Mucosa of descending colon (tissue), 3 donors: ENCODE measurements around the gene COX10. TPM values are rescaled to one million over a fixed set of nuclear protein-coding genes. Genes with fewer than 3 reads are reported as not detected.

Experiments used
- ATAC-seq: fragments of 200-7000 bp; cut with Tn5 transposase; one replicate; pipeline ENCODE4 v1.9.1; 2020; ENCODE audit warnings: mild to moderate bottlenecking, moderate library complexity
- DNase-seq, 3 donors: peaks; one replicate each; pipeline ENCODE4 v3.0.0-alpha.2; 2020
- H3K36me3 ChIP-seq: fragments of 200-600 bp; one replicate; pipeline ENCODE4 v1.8.0; 2021; ENCODE audit warnings: low read depth, mild to moderate bottlenecking
- H3K4me1 ChIP-seq: fragments of 200-600 bp; one replicate; pipeline ENCODE4 v1.8.0; 2021; ENCODE audit warnings: low read depth, mild to moderate bottlenecking
- H3K4me3 ChIP-seq: fragments of 200-600 bp; one replicate; pipeline ENCODE4 v1.8.0; 2021; ENCODE audit warnings: mild to moderate bottlenecking
- H3K9me3 ChIP-seq: fragments of 200-600 bp; one replicate; pipeline ENCODE4 v1.8.0; 2021; ENCODE audit warnings: mild to moderate bottlenecking
- intact Hi-C, 2 donors: fragments of 100-400 bp; cut with DNase I in 1 of 2; cut with micrococcal nuclease in 1 of 2; formaldehyde crosslinking; loops; one replicate each; pipeline versions ENCODE4 v1.11.0 to v1.11.1; 2022; cut with DNase I, micrococcal nuclease
- total RNA-seq, 3 donors: library from RNA; stranded (reverse); fragmentation: NEBNext Ultra II Directional in 2 of 3; extraction: Animal tissue kit (Norgen Biotek cat#: 25700) in 2 of 3; gene quantifications; one replicate each; pipeline versions ENCODE4 v1.2.1 to v1.2.4, GENCODE V29; 2021 to 2023
- TF ChIP-seq, protein P1 (sequence below): fragments of 200-600 bp; IDR thresholded peaks from one replicate; pipeline ENCODE4 v1.8.0; 2022; ENCODE audit warnings: antibody characterized with exemption, mild to moderate bottlenecking
- donor health status: DM: no; HTN: no; CAD: no; lungs with moderate emphysema.
- donor health status: DM: no; HTN: no; CAD: no.
- donor health status: DM: no; HTN: yes; CAD: no.

COX10 gene
- total RNA-seq, 3 donors from 2014 or later: 24.9 to 36.3 (median 35.5) TPM

DNA sequence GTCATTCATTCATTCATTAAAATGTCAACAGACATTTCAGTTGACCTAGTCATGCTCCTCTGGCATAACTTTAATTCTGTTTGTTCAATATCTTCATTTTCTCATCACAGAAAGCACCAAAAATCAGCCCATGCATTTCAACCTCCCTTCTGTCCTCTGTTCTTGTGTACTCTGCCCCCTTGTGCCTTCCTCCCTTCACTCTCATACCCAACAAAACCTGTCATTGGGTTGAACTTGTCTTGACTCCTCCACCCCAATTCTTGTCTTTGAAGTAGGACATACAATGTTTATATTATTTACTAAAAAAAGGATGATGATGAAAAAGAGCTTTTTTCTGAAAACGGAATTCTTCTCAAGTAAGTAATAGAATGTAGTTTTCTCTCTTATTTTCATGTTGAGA, 43.8 kb downstream of the COX10 start:
- Histone ChIP-seq H3K36me3 (no peaks in the 10 kb centered on the region), H3K9me3 (no peaks in the 10 kb centered on the region), H3K4me3 (no peak overlapping the region), H3K4me1 (peaks cover 5% of the 10 kb centered on the region)
- TF ChIP-seq, protein P1, sequence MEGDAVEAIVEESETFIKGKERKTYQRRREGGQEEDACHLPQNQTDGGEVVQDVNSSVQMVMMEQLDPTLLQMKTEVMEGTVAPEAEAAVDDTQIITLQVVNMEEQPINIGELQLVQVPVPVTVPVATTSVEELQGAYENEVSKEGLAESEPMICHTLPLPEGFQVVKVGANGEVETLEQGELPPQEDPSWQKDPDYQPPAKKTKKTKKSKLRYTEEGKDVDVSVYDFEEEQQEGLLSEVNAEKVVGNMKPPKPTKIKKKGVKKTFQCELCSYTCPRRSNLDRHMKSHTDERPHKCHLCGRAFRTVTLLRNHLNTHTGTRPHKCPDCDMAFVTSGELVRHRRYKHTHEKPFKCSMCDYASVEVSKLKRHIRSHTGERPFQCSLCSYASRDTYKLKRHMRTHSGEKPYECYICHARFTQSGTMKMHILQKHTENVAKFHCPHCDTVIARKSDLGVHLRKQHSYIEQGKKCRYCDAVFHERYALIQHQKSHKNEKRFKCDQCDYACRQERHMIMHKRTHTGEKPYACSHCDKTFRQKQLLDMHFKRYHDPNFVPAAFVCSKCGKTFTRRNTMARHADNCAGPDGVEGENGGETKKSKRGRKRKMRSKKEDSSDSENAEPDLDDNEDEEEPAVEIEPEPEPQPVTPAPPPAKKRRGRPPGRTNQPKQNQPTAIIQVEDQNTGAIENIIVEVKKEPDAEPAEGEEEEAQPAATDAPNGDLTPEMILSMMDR: no peak
- DNase-seq (no peak), ATAC-seq (no peak)
- intact Hi-C loops: no loop called here

DNA sequence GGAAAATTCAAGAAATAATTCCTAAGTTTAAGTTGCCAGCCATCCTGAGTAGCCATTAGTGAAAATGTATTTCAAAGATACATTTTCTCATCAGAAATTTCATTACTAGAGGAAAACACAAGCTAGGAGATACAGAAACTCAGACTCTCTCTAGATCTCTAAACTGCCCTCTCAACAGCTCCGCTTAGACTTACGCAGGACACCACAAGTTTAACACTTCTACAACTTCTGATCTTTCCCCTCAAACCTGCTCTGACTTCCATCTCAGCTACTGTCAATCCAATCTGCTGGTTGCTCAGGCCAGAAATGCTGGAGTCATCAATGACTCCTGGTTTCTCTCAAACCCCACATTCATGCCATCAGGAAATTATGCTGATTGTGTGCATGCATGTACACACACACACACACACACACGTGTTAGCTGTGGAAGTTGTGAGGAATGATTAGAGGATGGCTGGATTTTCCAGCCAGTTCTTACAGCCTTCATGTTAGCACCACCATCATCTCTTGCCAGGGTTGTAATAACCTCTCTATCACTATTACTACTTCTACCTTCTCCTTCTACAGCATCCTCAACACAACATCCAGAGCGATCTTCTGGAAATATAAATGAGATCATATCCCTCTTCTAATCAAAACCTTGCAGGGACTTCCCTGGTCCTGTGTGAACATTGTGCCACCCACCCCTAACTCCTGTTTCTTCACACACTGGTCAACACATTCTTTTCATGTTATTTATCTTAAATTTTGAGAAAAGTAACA, 47.1 kb downstream of the COX10 start:
- TF ChIP-seq, protein P1: no peak
- Histone ChIP-seq H3K9me3 (no peaks in the 10 kb centered on the region), H3K36me3 (no peaks in the 10 kb centered on the region), H3K4me1 (peaks cover 5% of the 10 kb centered on the region), H3K4me3 (no peak overlapping the region)
- ATAC-seq: no peak
- no peak for DNase-seq
- intact Hi-C loops: no loop called here

DNA sequence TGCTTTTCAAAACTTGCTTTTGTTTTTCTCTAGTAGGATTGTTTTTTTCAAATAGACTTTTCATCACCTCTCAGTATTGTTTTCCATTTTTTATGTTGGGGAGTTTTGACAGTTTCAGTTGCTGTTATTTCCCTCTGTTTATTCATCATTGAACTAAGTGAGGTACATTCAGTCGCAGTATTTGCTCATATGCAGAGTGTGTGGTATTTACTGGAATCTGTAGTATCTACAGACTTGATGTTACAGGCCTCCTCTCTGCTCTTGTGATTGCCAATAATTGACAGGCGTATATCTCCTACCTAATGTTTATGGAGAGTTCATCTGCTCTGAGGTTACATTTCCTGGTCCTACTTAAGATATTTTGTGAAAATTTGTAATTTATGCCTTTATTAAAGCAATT, 49.6 kb downstream of the COX10 start:
- TF ChIP-seq, protein P1: no peak
- no peak for ATAC-seq
- intact Hi-C loops: no loop called here

DNA sequence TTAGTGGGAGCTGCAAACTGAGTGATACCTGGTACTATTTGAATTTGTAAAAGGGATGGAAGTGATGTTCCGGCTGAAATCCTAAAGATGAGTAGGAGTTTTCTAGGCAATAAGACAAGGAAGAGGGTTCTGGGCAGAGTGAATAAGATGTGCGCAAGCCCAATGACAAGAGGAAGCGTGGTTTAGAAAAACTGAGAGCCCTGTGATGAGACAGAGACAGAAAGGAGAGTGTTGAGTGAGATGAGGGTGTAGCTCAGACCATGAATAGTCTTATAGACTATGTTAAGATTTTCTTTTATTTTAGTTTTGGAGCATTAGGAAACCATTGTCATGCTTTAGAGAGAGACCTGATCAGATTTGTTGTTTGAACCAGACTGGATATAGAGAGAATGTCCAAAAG, 50.2 kb downstream of the COX10 start:
- no peaks in the 10 kb centered on the region for H3K4me1 ChIP-seq
- no peaks in the 10 kb centered on the region for H3K9me3 ChIP-seq
- DNase-seq: no peak
- no peak for ATAC-seq
- intact Hi-C loops: no loop called here
- H3K36me3 ChIP-seq: no peaks in the 10 kb centered on the region
- H3K4me3 ChIP-seq: no peak overlapping the region
- TF ChIP-seq, protein P1: no peak

More for the DNA sequence above, 49.6 kb downstream of the COX10 start:
- Histone ChIP-seq H3K4me1 (no peaks in the 10 kb centered on the region), H3K36me3 (no peaks in the 10 kb centered on the region), H3K4me3 (no peak overlapping the region), H3K9me3 (no peaks in the 10 kb centered on the region)
- no peak for DNase-seq

DNA sequence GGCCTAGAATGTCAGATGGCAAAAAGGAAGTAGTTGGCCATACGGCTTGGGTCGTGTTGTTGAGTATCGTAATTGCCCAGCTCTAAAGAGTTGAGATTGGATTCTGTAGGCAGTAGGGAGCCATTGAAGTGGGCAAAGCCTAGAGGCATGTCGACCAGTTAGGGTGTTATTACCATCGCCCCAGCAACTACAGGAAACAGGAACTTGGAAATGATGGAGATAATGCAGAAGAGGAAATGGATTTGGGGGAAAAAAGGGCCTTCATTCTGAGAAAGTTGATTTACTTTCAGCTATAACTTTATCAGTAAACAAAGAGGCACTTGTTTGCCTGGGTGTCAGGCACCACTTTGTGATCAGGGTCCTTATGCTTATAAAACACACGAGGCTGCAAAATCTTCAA, 52.6 kb downstream of the COX10 start:
- TF ChIP-seq, protein P1: no peak
- no peaks in the 10 kb centered on the region for H3K9me3 ChIP-seq
- H3K4me1 ChIP-seq: no peaks in the 10 kb centered on the region
- DNase-seq (no peak), ATAC-seq (no peak)
- intact Hi-C loops: no loop called here
- no peak overlapping the region for H3K4me3 ChIP-seq
- H3K36me3 ChIP-seq: no peaks in the 10 kb centered on the region
